HG03521 (cell line): ENCODE measurements around the gene TXLNG.
"Not testable (repeated sequence)": the region's sequence is repeated elsewhere in the genome, so short reads cannot be mapped to it uniquely, and the experiment has no call there.

Experiments
- ATAC-seq: cut with Tn5 transposase; IDR thresholded peaks from one replicate; pipeline ENCODE4 v1.9.1; 2021; ENCODE audit warnings: mild to moderate bottlenecking, moderate library complexity; ENCODE audit not compliant: unreplicated experiment

The TXLNG gene

DNA sequence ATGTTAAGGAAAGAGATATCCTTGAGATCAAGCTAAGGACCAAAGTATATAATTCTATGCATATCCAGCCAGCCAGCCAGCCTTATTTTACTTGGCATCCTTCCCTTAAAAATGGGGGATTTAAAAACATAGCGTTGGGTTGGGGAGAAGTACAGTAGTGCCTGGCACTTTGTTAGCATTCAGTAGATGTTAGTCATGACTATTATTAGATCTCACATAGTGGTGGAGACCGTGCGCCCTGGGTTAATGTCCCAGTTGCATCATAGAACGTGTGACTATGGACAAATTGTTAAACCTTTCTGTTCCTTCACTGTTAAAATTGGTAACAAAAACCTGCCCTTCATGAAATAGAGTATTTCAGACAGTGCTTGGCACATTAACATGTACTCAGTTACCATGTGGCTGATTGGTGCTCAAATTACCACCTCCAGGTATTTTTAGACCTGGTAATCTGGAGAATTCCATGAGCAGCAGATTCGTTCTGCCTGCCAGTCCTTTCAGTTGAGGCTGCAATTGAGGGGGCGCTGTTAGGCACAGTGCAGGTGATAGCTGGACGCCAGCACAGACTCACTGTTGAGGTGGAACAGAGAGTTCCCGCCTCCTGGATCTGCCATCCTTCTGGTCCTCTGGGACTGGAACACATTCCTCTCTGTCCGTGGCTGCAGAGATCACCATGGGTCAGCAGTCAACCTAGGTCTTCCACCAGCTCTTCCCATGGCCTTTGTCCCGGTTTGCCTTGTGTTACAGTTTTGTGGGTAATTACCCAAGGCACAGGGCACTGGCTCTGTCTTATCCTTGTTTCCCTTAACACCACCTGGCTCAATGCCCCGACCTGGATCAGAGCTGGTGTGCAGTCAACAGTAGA lies 52.2 kb downstream of the TXLNG start:
- no peak for ATAC-seq

DNA sequence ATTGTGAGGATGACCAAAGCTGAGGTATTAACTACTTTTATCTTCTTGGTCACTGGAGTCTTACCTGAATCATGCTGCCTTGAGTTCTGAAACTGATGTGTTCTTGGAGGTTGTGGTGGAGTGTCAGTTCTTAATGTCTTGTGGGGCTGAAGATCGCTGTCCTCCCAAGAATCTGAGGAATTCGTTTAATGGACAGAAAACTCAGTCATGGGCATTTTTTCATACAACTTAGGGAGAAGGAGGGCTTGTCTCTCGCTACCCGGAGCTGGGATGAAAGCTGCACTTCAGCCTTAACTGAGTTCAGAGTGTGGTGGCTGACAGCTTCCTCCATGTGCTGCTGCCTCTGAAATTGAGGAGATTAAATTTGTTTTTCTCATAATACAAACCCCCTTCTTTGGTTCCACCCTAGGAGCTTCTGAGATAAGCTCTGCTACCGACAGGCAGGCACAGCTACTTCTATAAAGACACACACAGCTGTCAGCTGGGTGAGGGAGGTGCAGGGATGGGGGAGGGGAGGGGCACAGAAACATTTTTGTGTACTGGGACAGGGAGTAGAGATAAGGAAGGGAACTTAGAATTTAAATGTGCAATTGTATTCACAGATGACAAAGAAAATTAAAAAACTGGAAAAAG lies 53.1 kb downstream of the TXLNG start:
- no peak for ATAC-seq

DNA sequence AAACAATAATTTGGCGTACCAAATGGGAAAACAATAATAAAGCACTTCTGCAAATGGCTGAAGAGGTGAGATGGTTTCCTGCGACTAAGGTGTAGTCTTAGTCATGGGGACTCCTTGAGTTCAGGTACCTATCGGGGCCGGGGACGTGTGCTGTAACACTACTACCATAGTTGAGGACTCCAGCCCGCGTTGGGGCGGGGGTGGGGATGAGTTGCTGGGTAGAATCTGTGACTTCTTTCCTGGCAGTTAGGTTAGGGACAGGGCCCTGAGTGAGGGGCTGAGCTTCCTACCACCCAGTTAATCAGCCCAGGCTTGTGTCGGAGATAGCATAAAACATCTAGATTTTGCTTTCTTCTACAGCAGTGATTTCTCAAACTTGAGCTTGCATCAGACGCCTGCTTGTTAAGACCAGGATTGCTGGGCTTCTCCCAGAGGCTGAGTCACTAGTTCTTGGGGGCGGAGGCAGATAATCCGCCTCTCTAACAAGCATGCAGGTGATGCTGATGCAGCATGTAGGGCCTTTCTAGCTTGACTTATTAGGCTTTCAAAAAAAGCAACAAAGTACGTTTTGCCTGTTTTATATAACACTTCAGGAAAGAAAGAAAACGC lies 53.7 kb downstream of the TXLNG start:
- no peak for ATAC-seq

DNA sequence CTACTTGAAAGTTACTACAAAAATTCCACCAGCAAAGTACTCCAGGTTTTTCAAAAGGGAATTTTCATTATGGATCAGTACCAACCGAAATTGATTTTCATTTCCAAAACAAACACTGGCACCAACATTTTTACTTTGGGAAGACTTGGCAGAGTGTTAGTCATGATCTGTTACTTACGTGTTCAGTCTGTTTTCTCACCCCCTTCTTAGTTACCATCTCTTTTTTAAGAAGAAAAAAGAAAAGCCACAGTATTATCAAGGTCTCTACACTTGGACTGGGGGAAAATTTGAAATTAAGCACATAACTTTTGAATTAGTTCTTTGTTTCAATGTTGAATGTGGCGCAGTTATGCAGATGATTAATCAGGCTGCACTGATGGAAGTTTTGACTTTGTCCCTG lies 56.4 kb downstream of the TXLNG start:
- no peak for ATAC-seq

DNA sequence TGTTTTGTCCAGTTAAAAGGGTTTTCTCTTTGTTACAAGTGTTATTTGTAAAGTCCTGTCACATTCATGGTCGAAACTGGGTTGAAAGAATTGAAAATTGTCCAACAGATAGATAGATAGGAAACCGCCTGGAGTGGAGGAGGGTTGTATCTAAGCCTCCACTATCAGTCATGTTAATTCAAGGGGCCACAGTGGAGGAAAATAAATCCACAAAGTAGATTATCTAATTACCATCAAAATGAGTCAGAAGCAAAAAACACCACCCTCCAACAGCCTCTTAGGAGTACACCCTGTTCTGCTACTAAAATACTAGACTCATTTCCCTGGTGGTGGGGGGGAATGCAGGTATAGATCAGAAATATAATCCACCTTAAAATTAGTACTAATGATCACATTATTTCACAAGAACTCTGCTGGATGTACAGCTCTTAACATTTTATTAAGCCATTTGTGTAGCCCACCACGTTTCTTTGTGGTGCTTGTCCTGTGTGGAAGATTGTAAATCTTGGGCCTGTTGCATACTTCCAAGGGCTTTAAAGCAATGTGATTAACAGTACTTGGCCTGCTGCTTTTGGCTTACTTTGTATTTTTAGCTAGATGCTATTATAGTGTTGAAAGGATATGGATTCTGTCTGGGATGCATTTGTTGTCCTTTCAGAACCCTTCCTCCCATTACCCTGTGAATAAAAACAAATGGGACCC lies 57.1 kb downstream of the TXLNG start:
- no peak for ATAC-seq

DNA sequence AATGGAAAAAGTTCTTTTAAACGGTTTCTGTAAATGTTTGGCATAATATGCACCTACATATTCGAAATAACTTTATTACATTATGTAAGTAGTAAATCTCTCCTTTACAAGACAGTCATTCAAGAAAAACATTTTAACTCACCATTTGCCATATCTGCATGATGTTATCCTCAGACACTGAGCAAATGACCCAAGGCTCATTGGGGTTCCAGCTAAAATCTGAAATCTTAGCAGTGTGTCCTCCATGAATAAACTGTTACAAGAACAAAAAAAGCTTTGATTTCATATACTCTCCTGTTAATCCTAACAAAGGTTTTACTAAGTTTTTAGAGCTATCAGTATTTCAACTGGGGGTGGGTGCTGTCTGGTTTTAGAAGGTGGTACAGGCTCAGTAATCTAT lies 59.4 kb downstream of the TXLNG start:
- ATAC-seq: no peak

DNA sequence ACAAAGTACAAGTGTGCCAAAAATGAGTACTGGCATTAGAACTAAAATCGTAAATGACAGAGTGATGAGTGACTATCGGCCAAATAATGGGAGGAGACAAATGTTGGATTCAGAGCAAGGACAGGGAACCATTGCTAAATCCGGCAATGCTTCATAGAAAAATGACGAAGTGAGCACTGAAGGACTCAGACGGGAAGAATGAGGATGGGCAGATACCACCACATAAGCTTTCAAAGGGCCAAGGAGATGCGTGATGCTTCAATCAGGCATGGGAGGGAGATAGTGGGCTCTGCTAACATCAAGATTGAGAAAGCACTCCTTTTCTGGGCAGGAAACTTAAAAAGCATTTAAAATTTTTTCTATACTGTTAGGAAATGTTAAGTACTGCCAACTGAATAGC lies 62.3 kb downstream of the TXLNG start:
- ATAC-seq: no peak

DNA sequence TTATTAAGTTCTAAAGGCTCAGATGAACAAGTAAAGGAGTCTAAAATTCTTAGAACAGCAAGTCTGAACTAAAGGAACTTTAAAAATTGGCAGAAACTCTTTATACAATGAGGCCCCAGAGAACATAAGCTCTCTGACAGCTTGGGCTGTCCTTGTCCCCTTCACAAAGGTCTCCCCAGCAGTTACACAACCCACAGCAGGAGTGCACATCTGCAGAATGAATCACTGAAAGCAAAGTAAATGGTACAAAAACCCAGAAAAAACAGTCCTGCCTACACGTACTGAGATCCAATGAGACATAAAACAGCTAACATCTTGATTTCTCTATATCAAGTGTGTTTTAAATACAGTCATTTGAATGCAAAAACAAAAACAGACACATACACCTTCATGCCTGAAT lies 65.2 kb downstream of the TXLNG start:
- ATAC-seq: no peak

DNA sequence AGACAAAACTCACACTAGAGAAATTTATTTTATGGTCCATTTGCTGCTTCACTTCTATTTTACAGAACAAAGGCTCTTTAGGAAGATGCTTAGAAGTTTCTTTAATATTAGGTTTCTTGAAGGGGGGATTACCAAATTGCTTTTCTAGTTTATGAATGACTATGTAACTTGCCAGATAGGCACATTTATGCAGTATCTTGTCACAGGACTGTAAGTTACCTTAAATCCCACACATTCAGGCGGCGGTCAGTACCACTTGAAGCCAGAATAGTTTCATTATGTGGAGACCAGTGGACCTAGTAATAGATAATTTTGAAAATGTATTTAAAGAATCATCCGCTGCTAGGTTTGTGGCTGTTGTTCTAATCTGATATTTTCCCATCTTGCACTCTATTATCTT lies 65.6 kb downstream of the TXLNG start:
- no peak for ATAC-seq

DNA sequence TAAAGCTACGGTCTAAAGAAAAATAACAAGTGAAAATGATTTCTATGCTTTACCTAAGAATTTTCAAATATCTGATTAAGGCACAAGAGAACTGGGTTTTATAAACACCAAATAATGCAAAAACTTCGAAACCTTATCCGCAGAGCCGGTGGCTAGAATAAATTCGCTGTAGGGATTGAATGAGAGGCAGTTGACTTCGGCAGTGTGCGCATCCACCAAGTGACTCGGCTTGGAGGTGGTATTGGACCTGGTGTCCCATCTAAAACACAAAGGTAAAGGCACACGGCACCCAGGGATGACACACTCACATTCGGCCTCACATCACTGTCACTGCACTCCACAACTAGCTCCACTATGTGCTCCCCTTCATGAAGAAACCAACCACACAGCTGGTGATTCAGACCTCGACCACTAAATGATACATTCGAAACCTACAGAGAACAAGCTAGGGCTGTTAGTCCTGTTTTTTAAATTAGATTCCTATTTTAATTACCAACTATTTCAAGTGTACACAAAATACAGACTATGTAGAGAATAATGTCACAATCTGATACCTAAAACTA lies 66.4 kb downstream of the TXLNG start:
- ATAC-seq: no peak

DNA sequence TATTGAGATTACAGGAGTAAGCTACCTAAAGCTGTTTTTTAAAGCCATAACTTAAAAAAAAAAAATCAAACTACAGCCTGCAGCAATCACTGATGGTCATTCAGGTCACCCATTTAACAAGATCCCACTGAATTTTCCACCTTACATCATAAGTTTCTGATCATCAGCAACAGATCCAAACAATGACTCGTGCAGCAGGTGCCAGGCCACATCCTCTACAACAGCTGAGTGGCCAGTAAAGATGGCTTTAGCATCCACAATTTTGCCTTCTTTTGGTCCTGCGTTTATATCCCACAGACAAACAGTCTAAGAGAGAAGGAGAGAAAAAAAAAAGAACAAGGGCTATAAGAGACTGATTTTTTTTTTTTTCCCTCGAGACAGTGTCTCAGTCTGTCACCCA lies 67.3 kb downstream of the TXLNG start:
- ATAC-seq: no peak

DNA sequence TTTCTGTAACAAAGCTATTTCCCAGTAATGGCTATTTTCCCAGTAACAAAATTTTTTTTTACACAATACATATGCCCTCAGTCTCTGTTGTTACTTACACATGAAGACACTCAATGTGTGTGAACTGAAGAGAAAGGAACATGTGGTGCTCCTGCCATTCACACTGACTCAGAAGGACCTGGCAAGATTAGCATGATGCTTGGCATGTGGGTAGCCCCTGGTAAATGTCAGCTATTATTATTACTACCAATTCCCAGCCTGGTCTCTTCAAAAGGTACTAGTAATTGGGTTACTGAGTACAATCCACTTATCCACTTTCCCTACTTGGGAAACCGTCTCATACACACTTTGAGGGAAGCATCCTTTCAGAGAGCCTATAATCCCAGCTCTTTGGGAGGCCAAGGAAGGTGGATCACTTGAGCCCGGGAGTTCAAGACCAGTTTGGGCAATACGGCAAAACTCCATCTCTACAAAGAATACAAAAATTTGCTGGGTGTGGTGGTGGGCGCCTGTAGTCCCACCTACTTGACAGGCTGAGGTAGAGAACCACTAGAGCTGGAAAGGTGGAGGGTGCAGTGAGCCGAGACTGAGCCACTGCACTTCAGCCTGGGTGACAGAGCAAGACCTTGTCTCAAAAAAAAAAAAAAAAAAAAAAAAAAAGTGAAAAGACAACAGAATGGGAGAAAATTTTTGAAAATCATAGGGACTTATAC lies 69.3 kb downstream of the TXLNG start:
- ATAC-seq: no peak

DNA sequence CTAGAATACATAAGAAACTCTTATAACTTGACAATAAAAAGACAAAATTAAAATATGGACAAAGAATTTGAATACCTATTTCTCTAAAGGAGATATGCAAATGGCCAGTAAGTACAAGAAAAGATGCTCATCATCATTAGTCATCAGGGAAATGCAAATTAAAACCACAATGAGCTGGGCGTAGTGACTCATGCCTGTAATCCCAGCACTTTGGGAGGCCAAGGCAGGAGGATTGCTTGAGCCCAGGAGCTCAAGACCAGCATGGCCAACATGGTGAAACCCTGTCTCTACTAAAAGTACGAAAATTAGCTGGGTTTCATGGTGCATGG lies 69.8 kb downstream of the TXLNG start:
- not testable (repeated sequence) for ATAC-seq

DNA sequence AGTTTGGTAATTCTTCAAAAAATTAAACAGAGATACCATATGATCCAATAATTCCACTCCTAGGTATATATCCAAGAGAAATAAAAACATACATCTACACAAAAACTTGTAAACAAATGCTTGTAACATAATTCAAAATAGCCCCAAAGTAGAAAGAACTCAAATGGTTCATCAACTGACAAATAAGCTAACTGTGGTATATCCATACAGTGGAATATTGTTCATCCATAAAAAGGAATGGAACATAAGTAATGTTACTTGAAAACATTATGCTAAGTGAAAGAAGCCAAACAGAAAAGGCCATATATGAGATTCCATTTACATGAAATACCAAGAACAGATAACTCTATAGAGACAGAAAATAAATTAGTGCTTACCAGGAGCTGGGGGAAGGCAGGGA lies 70.5 kb downstream of the TXLNG start:
- ATAC-seq: no peak

DNA sequence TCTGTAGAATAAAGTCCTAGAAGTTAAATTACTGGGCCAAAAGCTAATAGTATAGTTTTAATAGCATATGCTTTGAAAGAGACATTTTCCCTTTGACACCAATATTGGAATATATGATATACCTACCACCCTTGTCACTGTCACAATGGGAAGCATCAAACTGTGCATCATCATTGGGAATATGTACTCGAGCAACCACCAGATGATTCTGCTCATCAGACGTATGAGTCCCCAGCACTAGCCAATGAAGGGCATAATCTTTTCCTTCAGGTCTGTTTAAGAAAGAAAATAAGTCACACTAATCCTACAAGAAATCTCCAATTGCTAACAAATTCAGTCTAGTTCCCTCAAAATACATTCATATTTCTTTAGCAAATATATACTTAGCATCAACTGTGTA lies 76.6 kb downstream of the TXLNG start:
- no peak for ATAC-seq

DNA sequence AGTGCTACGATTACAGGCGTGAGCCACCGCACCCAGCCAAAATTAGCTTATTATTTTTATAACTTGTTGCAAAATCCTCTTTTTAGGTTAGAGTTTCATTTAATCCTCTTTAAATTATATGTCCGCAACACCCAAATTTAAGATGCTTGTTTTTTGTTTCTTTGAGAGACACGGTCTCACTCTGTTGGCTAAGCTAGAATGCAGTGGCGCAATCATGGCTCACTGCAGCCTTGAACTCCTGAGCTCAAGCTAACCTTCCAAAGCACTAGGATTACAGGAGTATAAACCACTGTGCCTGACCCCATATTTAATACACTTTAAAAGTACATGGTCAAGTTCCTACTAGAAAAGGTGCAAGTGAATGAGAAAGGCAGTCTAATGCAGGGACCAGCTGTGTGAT lies 81.7 kb downstream of the TXLNG start:
- ATAC-seq: no peak

DNA sequence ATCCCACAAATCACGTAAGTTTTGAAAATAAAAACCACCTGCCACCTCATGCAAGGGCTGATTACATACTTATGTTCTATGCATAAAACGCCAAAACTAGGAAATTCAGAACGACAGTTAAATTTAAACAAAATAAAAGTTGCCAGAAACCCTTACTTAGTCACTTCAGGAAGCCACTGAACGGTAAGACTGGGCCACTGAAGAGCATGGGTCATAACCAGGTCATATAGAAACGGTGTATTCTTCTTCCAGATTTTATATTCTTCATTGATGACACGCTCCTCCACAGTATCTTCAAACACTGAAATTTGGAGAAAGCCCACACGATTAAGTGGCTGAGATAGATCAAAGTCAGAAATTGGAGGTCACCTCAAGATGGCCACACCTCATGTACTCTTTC lies 82.7 kb downstream of the TXLNG start:
- no peak for ATAC-seq

DNA sequence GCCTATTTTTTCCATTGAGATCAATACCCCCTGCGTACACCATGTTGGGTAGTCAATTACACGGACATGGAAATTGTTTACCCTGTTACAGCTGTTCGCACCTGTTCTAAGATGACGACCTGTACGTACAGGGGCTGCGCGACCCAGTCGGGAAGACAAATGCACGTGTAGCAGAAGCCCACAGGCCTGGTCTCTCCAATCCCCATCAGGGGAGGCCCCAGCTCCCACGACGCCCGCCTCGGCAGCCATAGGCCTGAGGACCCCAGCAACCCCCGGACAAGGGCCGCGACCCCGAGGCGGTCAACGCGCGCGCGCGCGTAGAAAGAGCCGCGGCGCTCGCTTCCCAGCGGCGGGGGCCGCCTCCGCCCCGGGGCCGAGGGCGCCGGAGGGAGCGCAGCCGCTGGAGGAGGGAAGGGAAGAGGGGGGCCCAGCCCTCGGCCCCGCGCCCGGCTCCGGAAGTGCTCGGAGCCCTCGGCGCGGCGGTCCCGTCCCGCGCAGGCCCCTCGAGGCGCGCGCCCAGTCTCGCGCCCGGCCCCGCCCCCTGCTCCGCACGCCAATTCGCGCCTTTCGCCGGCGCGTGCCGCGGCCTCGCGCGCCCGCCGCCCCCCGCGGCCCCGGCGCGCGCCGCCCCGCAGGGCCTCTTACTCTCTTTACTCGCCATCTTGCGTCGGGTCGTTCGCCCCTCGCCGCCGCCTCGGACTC lies 83.3 kb downstream of the TXLNG start:
- ATAC-seq: peak; percentile 48

DNA sequence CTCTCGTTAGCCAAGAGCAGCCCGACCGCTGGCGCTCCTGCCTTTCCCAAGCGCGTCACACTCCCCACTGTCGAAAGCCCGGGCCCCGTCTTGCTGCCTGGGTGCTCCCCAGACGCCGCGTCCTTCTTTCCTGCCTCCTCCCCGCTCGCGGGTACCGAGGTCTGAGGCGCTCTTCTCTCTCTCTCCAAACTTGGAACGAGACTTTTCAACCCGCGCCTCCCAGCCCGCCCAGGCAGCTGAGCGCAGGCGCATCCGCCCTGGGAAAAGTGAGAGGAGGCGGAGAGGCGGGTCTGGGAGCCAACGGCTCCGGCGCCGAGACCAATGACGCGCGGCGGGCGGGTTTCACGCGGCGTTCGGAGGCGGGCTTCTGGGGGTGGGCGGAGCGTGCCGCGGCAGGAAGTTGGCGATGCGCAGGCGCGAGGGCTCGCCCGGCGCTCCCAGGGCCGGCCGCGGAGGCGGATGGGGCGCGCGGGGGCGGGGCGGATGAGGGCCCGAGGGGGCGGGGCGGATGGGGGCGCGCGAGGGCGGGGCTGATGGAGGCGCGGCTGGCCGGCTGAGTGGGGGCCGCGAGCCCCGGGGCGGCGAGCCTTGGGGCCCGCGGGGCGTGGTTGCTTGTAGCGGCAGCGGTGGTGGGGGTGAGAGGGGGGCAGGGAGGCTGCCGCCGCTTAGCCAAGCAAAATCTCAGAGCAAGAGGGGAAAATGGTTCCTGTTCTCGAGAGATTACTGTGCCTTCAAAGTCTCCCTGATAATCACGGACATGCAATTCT lies 84.0 kb downstream of the TXLNG start, which contains the start of gene RBBP7:
Gene RBBP7 (minus strand): TSS at position 268 of the 767 bp plus-strand sequence. CDS start 309 bp downstream, outside the sequence.
- ATAC-seq: peak; percentile 82
